ENCODE data around the gene SLC25A47. TPM values are rescaled to one million over a fixed set of nuclear protein-coding genes. Genes with fewer than 3 reads are reported as not detected.

SLC25A47 gene
- total RNA-seq, 1 experiment from 2014 or later, result not detected

DNA sequence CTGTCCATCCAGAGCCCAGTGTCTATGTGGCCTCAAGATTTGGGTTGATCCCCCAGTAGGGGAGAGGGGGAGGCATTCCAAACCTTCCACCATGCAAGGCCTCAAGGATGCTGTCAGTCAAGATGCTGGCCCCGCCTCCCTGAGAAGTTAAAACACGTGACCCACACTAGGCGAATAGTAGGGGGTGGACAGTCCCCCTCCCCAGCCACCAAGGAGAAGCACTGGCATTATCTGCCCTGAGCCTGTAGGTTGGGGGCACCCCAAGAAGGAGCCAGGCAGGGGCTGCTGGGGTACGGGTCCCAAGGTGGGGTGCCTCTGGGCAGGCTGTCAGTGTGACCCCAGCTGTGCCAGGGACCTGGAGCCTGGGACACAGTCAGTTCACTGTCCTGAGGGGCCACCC lies 19.2 kb upstream of the SLC25A47 start:
- BruUV-seq (replicated peaks), result no TSS peak
- DNase-seq (ENCODE audit: low read depth, low spot score) (no peak), ATAC-seq (no peak)
- CTCF ChIA-PET, result no interaction called here
- peaks cover 8% of the 10 kb centered on the region for H3K4me1 ChIP-seq (ENCODE audit: control insufficient read depth, insufficient read depth, low read length)
- POLR2A ChIA-PET, result no interaction called here
- no peaks in the 10 kb centered on the region for H3K27me3 ChIP-seq (ENCODE audit: control insufficient read depth, insufficient read depth, low read length)
- intact Hi-C loops (cut with micrococcal nuclease; ENCODE audit: unreplicated experiment), result no loop called here
- H3K36me3 ChIP-seq (ENCODE audit: control insufficient read depth, insufficient read depth, low read length), result no peaks in the 10 kb centered on the region; the same call in 1 of the 2 replicates
- H3K27ac ChIP-seq (ENCODE audit: low read length), result no peak overlapping the region
- in situ Hi-C loops (cut with HindIII; ENCODE audit: low pct_unique_long_range_greater_than_20kb, low sequenced_read_pairs), result no loop called here
- no peak overlapping the region for H3K4me3 ChIP-seq (ENCODE audit: low read depth in 2 of 2, low read length in 2 of 2)
- no peaks in the 10 kb centered on the region for H3K9me3 ChIP-seq (ENCODE audit: control insufficient read depth, insufficient read depth, low read depth, low read length)
- TF ChIP-seq, protein P1, sequence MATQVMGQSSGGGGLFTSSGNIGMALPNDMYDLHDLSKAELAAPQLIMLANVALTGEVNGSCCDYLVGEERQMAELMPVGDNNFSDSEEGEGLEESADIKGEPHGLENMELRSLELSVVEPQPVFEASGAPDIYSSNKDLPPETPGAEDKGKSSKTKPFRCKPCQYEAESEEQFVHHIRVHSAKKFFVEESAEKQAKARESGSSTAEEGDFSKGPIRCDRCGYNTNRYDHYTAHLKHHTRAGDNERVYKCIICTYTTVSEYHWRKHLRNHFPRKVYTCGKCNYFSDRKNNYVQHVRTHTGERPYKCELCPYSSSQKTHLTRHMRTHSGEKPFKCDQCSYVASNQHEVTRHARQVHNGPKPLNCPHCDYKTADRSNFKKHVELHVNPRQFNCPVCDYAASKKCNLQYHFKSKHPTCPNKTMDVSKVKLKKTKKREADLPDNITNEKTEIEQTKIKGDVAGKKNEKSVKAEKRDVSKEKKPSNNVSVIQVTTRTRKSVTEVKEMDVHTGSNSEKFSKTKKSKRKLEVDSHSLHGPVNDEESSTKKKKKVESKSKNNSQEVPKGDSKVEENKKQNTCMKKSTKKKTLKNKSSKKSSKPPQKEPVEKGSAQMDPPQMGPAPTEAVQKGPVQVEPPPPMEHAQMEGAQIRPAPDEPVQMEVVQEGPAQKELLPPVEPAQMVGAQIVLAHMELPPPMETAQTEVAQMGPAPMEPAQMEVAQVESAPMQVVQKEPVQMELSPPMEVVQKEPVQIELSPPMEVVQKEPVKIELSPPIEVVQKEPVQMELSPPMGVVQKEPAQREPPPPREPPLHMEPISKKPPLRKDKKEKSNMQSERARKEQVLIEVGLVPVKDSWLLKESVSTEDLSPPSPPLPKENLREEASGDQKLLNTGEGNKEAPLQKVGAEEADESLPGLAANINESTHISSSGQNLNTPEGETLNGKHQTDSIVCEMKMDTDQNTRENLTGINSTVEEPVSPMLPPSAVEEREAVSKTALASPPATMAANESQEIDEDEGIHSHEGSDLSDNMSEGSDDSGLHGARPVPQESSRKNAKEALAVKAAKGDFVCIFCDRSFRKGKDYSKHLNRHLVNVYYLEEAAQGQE (IDR thresholded peaks at IDR 0.05; ENCODE audit: insufficient read depth in 1 of 2, low read depth in 2 of 2, low read length in 1 of 2), result no peak
- no peak for TF ChIP-seq POLR2AphosphoS5 (IDR thresholded peaks at IDR 0.05; ENCODE audit: low read depth, low read length)
- TF ChIP-seq, protein P2, sequence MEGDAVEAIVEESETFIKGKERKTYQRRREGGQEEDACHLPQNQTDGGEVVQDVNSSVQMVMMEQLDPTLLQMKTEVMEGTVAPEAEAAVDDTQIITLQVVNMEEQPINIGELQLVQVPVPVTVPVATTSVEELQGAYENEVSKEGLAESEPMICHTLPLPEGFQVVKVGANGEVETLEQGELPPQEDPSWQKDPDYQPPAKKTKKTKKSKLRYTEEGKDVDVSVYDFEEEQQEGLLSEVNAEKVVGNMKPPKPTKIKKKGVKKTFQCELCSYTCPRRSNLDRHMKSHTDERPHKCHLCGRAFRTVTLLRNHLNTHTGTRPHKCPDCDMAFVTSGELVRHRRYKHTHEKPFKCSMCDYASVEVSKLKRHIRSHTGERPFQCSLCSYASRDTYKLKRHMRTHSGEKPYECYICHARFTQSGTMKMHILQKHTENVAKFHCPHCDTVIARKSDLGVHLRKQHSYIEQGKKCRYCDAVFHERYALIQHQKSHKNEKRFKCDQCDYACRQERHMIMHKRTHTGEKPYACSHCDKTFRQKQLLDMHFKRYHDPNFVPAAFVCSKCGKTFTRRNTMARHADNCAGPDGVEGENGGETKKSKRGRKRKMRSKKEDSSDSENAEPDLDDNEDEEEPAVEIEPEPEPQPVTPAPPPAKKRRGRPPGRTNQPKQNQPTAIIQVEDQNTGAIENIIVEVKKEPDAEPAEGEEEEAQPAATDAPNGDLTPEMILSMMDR (IDR thresholded peaks at IDR 0.05), result no peak
- TF ChIP-seq SIN3A (IDR thresholded peaks at IDR 0.05; ENCODE audit: borderline replicate concordance, insufficient read depth, low read depth, low read length), result no peak
- TF ChIP-seq TCF7L2 (IDR thresholded peaks at IDR 0.05; ENCODE audit: low read depth, low read length), result no peak

DNA sequence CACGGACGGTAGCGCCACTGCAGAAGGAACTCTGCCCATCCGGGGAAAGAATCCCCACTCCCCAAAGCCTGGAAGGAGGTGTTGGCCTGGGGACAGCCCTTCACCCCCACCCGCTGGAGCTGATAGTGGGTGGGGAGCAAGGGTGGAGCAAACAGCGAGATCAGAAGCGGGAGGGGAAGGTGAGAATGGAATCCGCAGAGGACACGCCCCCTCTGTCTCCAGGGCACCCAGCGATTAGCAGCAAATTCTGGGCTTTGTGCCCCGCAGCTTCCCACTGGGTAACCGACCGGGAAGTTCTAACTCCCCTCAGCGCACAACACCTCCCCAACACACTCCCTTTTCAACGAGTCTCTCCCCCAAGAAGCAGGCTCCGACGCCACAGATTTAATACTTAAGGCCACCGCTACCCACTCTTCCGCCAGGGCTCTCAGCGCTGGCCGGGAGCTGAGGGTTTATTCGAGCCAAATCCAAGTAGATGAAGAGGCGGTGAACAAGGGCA lies 18.3 kb upstream of the SLC25A47 start:
- Histone ChIP-seq H3K27me3 (ENCODE audit: control insufficient read depth, insufficient read depth, low read length) (no peaks in the 10 kb centered on the region), H3K4me1 (ENCODE audit: control insufficient read depth, insufficient read depth, low read length) (peaks cover 8% of the 10 kb centered on the region), H3K36me3 (ENCODE audit: control insufficient read depth, insufficient read depth, low read length) (no peaks in the 10 kb centered on the region; the same call in 1 of the 2 replicates), H3K4me3 (ENCODE audit: low read depth in 2 of 2, low read length in 2 of 2) (peak overlapping the region; percentile 54 to 68), H3K27ac (ENCODE audit: low read length) (0 out of 2 replicates have a peak overlapping the region, but pooled peaks have one; percentile 57), H3K9me3 (ENCODE audit: control insufficient read depth, insufficient read depth, low read depth, low read length) (no peaks in the 10 kb centered on the region)
- CTCF ChIA-PET, result interaction anchor here (0.7 kb wide), 1 partner anchor 1172 kb away, joined by 3 read pairs; no protein-coding TSS in a partner anchor
- ATAC-seq, result peak; percentile 46
- no peak for TF ChIP-seq TCF7L2 (IDR thresholded peaks at IDR 0.05; ENCODE audit: low read depth, low read length)
- TF ChIP-seq, protein P2 (IDR thresholded peaks at IDR 0.05), result no peak
- TF ChIP-seq POLR2AphosphoS5 (IDR thresholded peaks at IDR 0.05; ENCODE audit: low read depth, low read length), result no peak
- no peak for TF ChIP-seq SIN3A (IDR thresholded peaks at IDR 0.05; ENCODE audit: borderline replicate concordance, insufficient read depth, low read depth, low read length)
- TF ChIP-seq, protein P1 (IDR thresholded peaks at IDR 0.05; ENCODE audit: insufficient read depth in 1 of 2, low read depth in 2 of 2, low read length in 1 of 2), result no peak
- POLR2A ChIA-PET, result interaction anchor here (0.6 kb wide), 2 partner anchors 32 to 63 kb away, joined by 3 to 8 read pairs; no protein-coding TSS in a partner anchor
- BruUV-seq (replicated peaks), result no TSS peak
- intact Hi-C loops (cut with micrococcal nuclease; ENCODE audit: unreplicated experiment) (no loop called here), in situ Hi-C loops (cut with HindIII; ENCODE audit: low pct_unique_long_range_greater_than_20kb, low sequenced_read_pairs) (no loop called here)
- no peak for DNase-seq (ENCODE audit: low read depth, low spot score)
